IMR-90 (cell line): Measurements from ENCODE around the gene UCP2. TPM values are rescaled to one million over a fixed set of nuclear protein-coding genes. Genes with fewer than 3 reads are reported as not detected.

Experiments used
- ATAC-seq: fragments of 200-7000 bp; cut with Tn5 transposase; 2 replicates; pipeline ENCODE4 v1.9.1; 2020; ENCODE audit warnings: low read depth, mild to moderate bottlenecking, moderate library complexity
- BruUV-seq: library from RNA; stranded (reverse); fragments of 400-500 nt; replicated peaks from 2 replicates; lab custom pipeline; 2021; lab: Mats Ljungman, UMichigan
- CTCF ChIA-PET: fragments of 300-600 bp; formaldehyde crosslinking; extraction: SDS; loops from one replicate; lab custom pipeline; 2021; ENCODE audit warnings: antibody characterized with exemption; lab: Yijun Ruan, JAX
- POLR2A ChIA-PET: fragments of 300-600 bp; sonication (Branson Sonifier 250); formaldehyde crosslinking; loops from one replicate; lab custom pipeline; 2022; ENCODE audit warnings: antibody characterized with exemption; ENCODE audit not compliant: unreplicated experiment; lab: Charles Lee
- DNase-seq: peaks from one replicate; pipeline ENCODE4 v3.0.0; 2013
- H2AFZ ChIP-seq: replicated peaks from 2 replicates; pipeline ENCODE3; 2013; ENCODE audit warnings: low read length, mild to moderate bottlenecking; ENCODE audit not compliant: poor library complexity
- H2AK5ac ChIP-seq: 2 replicates; pipeline ENCODE4 v1.6.1; 2013; ENCODE audit warnings: low read depth, low read length, inconsistent platforms
- H2AK9ac ChIP-seq: replicated peaks from 2 replicates; pipeline ENCODE3; 2013; ENCODE audit warnings: mild to moderate bottlenecking, low read depth, low read length, moderate library complexity; ENCODE audit not compliant: poor library complexity
- H2BK120ac ChIP-seq: 2 replicates; pipeline ENCODE4 v1.6.1; 2013; ENCODE audit warnings: low read depth, low read length, inconsistent platforms
- H2BK15ac ChIP-seq: 3 replicates; pipeline ENCODE4 v1.6.1; 2013; ENCODE audit warnings: low read depth, low read length, inconsistent platforms
- H2BK20ac ChIP-seq: 2 replicates; pipeline ENCODE4 v1.6.1; 2013; ENCODE audit warnings: low read depth, mild to moderate bottlenecking, inconsistent platforms, low read length, moderate library complexity
- H2BK5ac ChIP-seq: 2 replicates; pipeline ENCODE4 v1.6.1; 2013; ENCODE audit warnings: mild to moderate bottlenecking, low read depth, low read length, inconsistent platforms; ENCODE audit not compliant: poor library complexity, severe bottlenecking
- H3K14ac ChIP-seq: replicated peaks from 2 replicates; pipeline ENCODE4 v1.6.1; 2013; ENCODE audit warnings: low read depth, low read length, inconsistent platforms
- H3K18ac ChIP-seq: 2 replicates; pipeline ENCODE4 v1.6.1; 2013; ENCODE audit warnings: low read depth, low read length, control low read depth
- H3K23ac ChIP-seq: 2 replicates; pipeline ENCODE4 v1.6.1; 2013; ENCODE audit warnings: low read depth, low read length, inconsistent platforms
- H3K27ac ChIP-seq: 2 replicates; pipeline ENCODE4 v1.5.1; 2013; ENCODE audit warnings: mild to moderate bottlenecking, control low read depth, low read length; ENCODE audit not compliant: insufficient read depth
- H3K27me3 ChIP-seq: 2 replicates; pipeline ENCODE4 v1.6.1; 2013; ENCODE audit warnings: low read length; ENCODE audit not compliant: control insufficient read depth, insufficient read depth
- H3K36me3 ChIP-seq: 2 replicates; pipeline ENCODE4 v1.6.1; 2013; ENCODE audit warnings: low read length, mixed read lengths; ENCODE audit not compliant: control insufficient read depth, insufficient read depth
- H3K4ac ChIP-seq: 2 replicates; pipeline ENCODE4 v1.6.1; 2013; ENCODE audit warnings: low read depth, low read length, inconsistent platforms
- H3K4me1 ChIP-seq: 2 replicates; pipeline ENCODE4 v1.6.1; 2013; ENCODE audit warnings: low read length, mixed read lengths; ENCODE audit not compliant: control insufficient read depth, insufficient read depth
- H3K4me2 ChIP-seq: 2 replicates; pipeline ENCODE4 v1.6.1; 2013; ENCODE audit warnings: low read depth, mild to moderate bottlenecking, control low read depth, low read length, moderate library complexity
- H3K4me3 ChIP-seq: 2 replicates; pipeline ENCODE4 v1.5.1; 2013; ENCODE audit warnings: low read depth, mild to moderate bottlenecking, control low read depth, low read length, moderate library complexity; ENCODE audit not compliant: insufficient read depth
- H3K56ac ChIP-seq: 2 replicates; pipeline ENCODE4 v1.6.1; 2013; ENCODE audit warnings: low read length, inconsistent platforms; ENCODE audit not compliant: insufficient read depth; ENCODE audit errors: extremely low read depth
- H3K79me1 ChIP-seq, 2 experiments: 2 replicates each; pipeline ENCODE4 v1.6.1; 2013; ENCODE audit warnings: low read length in 2 of 2, inconsistent platforms in 1 of 2, low read depth in 1 of 2
- H3K9ac ChIP-seq: 2 replicates; pipeline ENCODE4 v1.6.1; 2013; ENCODE audit warnings: low read depth, low read length, control low read depth
- H3K9me1 ChIP-seq: 2 replicates; pipeline ENCODE4 v1.6.1; 2013; ENCODE audit warnings: low read length, inconsistent platforms; ENCODE audit not compliant: insufficient read depth
- H3K9me3 ChIP-seq: 2 replicates; pipeline ENCODE4 v1.6.1; 2013; ENCODE audit warnings: low read length; ENCODE audit not compliant: control insufficient read depth, insufficient read depth
- H4K20me1 ChIP-seq: 2 replicates; pipeline ENCODE4 v1.6.1; 2013; ENCODE audit warnings: low read length, inconsistent platforms; ENCODE audit not compliant: insufficient read depth
- H4K5ac ChIP-seq: 2 replicates; pipeline ENCODE4 v1.6.1; 2013; ENCODE audit warnings: mild to moderate bottlenecking, low read depth, low read length, control low read depth
- H4K8ac ChIP-seq, 2 experiments: 2 replicates each; pipeline ENCODE4 v1.6.1; 2013; ENCODE audit warnings: low read depth in 2 of 2, low read length in 2 of 2, control low read depth in 1 of 2, inconsistent platforms in 1 of 2
- H4K91ac ChIP-seq: 2 replicates; pipeline ENCODE4 v1.6.1; 2013; ENCODE audit warnings: low read depth, low read length, inconsistent platforms; ENCODE audit not compliant: insufficient read depth
- CTCF ChIP-seq: conservative IDR thresholded peaks from 2 replicates; pipeline ENCODE4 v1.5.1; 2012; ENCODE audit warnings: mild to moderate bottlenecking, low read depth, low read length, improper control_type of control experiment
- ELK1 ChIP-seq: fragments of 150-350 bp; IDR thresholded peaks from 2 replicates; pipeline ENCODE4 v1.6.1; 2016; ENCODE audit warnings: low read depth, mild to moderate bottlenecking, low read length, moderate library complexity, borderline replicate concordance
- FOS ChIP-seq: fragments of 150-350 bp; IDR thresholded peaks from 2 replicates; pipeline ENCODE4 v1.6.1; 2016; ENCODE audit warnings: low read depth, low read length
- MAFK ChIP-seq: IDR thresholded peaks from 2 replicates; pipeline ENCODE4 v1.6.1; 2012; ENCODE audit warnings: low read depth, low read length, improper control_type of control experiment
- MAZ ChIP-seq: IDR thresholded peaks from 2 replicates; pipeline ENCODE4 v1.6.1; 2012; ENCODE audit warnings: low read depth, mild to moderate bottlenecking, low read length, improper control_type of control experiment, moderate library complexity, borderline replicate concordance
- NFE2L2 ChIP-seq: fragments of 150-350 bp; IDR thresholded peaks from 2 replicates; pipeline ENCODE4 v1.6.1; 2016; ENCODE audit warnings: low read depth, mild to moderate bottlenecking, low read length
- POLR2A ChIP-seq: IDR thresholded peaks from 2 replicates; pipeline ENCODE4 v1.6.1; 2012; ENCODE audit warnings: mild to moderate bottlenecking, low read depth, low read length
- RCOR1 ChIP-seq: IDR thresholded peaks from 2 replicates; pipeline ENCODE4 v1.6.1; 2012; ENCODE audit warnings: mild to moderate bottlenecking, low read length, improper control_type of control experiment; ENCODE audit not compliant: insufficient replicate concordance
- RFX5 ChIP-seq: IDR thresholded peaks from 2 replicates; pipeline ENCODE4 v1.8.0; 2012; ENCODE audit warnings: low read depth, mild to moderate bottlenecking, low read length, moderate library complexity
- SMC3 ChIP-seq: fragments of 150-350 bp; IDR thresholded peaks from 2 replicates; pipeline ENCODE4 v1.6.1; 2016; ENCODE audit warnings: low read depth, mild to moderate bottlenecking, antibody characterized with exemption, low read length, moderate library complexity
- USF2 ChIP-seq: fragments of 150-350 bp; IDR thresholded peaks from 2 replicates; pipeline ENCODE4 v1.6.1; 2017; ENCODE audit warnings: mild to moderate bottlenecking, antibody characterized with exemption, low read length, low read depth
- WGBS, 2 experiments: methylation state at CpG; one replicate each; pipeline versions ENCODE4 v1.1.5 to v1.1.7; 2013; ENCODE audit warnings: missing lambda C conversion rate in 2 of 2; ENCODE audit not compliant: insufficient read length in 1 of 2; ENCODE audit errors: extremely low coverage in 2 of 2; 5-methylcytosine and 5-hydroxymethylcytosine counted together
- dilution Hi-C: fragments of 300-500 bp; cut with HindIII; formaldehyde crosslinking; loops from one replicate; pipeline ENCODE4 v1.14.3; 2018; ENCODE audit warnings: low sequenced_read_pairs; ENCODE audit not compliant: unreplicated experiment
- in situ Hi-C: fragments of 300-500 bp; cut with MboI; formaldehyde crosslinking; loops from 3 replicates; pipeline ENCODE4 v1.14.3; 2019; ENCODE audit warnings: low sequenced_read_pairs, inconsistent platforms, mixed read lengths
- intact Hi-C: fragments of 100-400 bp; cut with micrococcal nuclease; formaldehyde crosslinking; loops from 2 replicates; pipeline ENCODE4 v1.10.0; 2022
- polyA plus RNA-seq, 3 experiments: library from polyadenylated mRNA; depleted of rRNA; stranded (reverse); fragments of >200 nt; gene quantifications; 2 replicates each; pipeline ENCODE4 v1.2.3, GENCODE V29; 2012; ENCODE audit warnings: low replicate concordance in 1 of 3
- total RNA-seq: library from RNA; depleted of rRNA; stranded (reverse); fragments of >200 nt; gene quantifications from 2 replicates; pipeline ENCODE4 v1.2.3, GENCODE V29; 2012

The UCP2 gene
- total and polyA plus RNA-seq, 2 of the 4 experiments (the other 2 are of a cell fraction) = 2.0 to 11.9 TPM

- Histone ChIP-seq H2BK120ac (no peak overlapping the region), H3K14ac (no peak overlapping the region), H3K4ac (no peak overlapping the region), H3K9me1 (0 out of 2 replicates have a peak, but pooled peaks cover 4% of the 10 kb centered on the region), H2AFZ (no peak overlapping the region), H3K27ac (no peak overlapping the region), H4K5ac (no peak overlapping the region), H3K9ac (no peak overlapping the region), H3K9me3 (no peaks in the 10 kb centered on the region), H2BK20ac (no peak overlapping the region), H3K4me3 (no peak overlapping the region), H4K91ac (no peak overlapping the region), H2BK5ac (no peak overlapping the region), H3K36me3 (no peaks in the 10 kb centered on the region), H3K18ac (no peak overlapping the region), H4K8ac (no peak overlapping the region), H3K27me3 (no peaks in the 10 kb centered on the region), H2AK5ac (no peak overlapping the region), H4K20me1 (no peaks in the 10 kb centered on the region), H2BK15ac (no peak overlapping the region), H3K56ac (no peak overlapping the region), H3K4me2 (no peak overlapping the region), H2AK9ac (no peak overlapping the region), H3K23ac (no peak overlapping the region), H3K79me1 (no peaks in the 10 kb centered on the region), H3K4me1 (no peaks in the 10 kb centered on the region)
- POLR2A ChIA-PET = no interaction called here
- dilution Hi-C loops = no loop called here
- BruUV-seq = no TSS peak
- in situ Hi-C loops = no loop called here
- DNase-seq = no peak
- TF ChIP-seq CTCF = no peak
- no peak for TF ChIP-seq MAFK
- no peak for TF ChIP-seq MAZ
- no peak for TF ChIP-seq FOS
- no peak for TF ChIP-seq USF2
- no peak for TF ChIP-seq ELK1
- TF ChIP-seq POLR2A = no peak
- TF ChIP-seq NFE2L2 = no peak
- no peak for TF ChIP-seq SMC3
- no peak for TF ChIP-seq RCOR1
- no peak for TF ChIP-seq RFX5
- WGBS, 2 experiments = 71% methylated on average over 1 of the region's 11 CpGs; no CpG with 5 or more reads in 1 of the 2 experiments
- CTCF ChIA-PET = no interaction called here
- no peak for ATAC-seq
- intact Hi-C loops = no loop called here
Observed at GRCh38 chr11:73972620-73973449, 9.8 kb downstream of the UCP2 start.
